AG08395 (cell line): ENCODE data around the gene OGN.
"Not testable (repeated sequence)": the region's sequence is repeated elsewhere in the genome, so short reads cannot be mapped to it uniquely, and the experiment has no call there.

ENCODE experiments used
- DNase-seq: peaks from one replicate; pipeline ENCODE4 v3.0.0; 2012; ENCODE audit warnings: mixed read lengths, low spot score

The OGN gene

GRCh38 chr9:92404042-92404836, at the start of gene OGN:
OGN (minus strand) TSS chr9:92404578; CDS start chr9:92403407, 1,171 bp downstream.
- DNase-seq = peak; percentile 19

GRCh38 chr9:92446536-92446935, 42.2 kb upstream of the OGN start:
- no peak for DNase-seq

GRCh38 chr9:92444841-92445240, 40.5 kb upstream of the OGN start:
- no peak for DNase-seq

GRCh38 chr9:92440751-92441046, 36.3 kb upstream of the OGN start:
- no peak for DNase-seq

GRCh38 chr9:92439921-92440750, 35.8 kb upstream of the OGN start:
- DNase-seq = peak; percentile 36

- peak; percentile 21 for DNase-seq
These were observed 34.6 kb upstream of the OGN start for GRCh38 chr9:92438900-92439526.

- DNase-seq = no peak
These were observed 30.9 kb upstream of the OGN start for GRCh38 chr9:92435263-92435662.

- no peak for DNase-seq
These were observed 28.7 kb upstream of the OGN start for GRCh38 chr9:92432972-92433548.

- peak; percentile 29 for DNase-seq
These were observed 28.0 kb upstream of the OGN start for GRCh38 chr9:92432350-92432749.

GRCh38 chr9:92429836-92430235, 25.5 kb upstream of the OGN start:
- no peak for DNase-seq

GRCh38 chr9:92426501-92427145, 22.2 kb upstream of the OGN start:
- no peak for DNase-seq

GRCh38 chr9:92425474-92425873, 21.1 kb upstream of the OGN start:
- peak; percentile 31 for DNase-seq

- no peak for DNase-seq
These were observed 20.0 kb upstream of the OGN start, which contains the start of gene OMD for GRCh38 chr9:92424340-92424739. OMD (minus strand) TSS chr9:92424471; CDS start chr9:92417558, 6,913 bp downstream.

- DNase-seq = no peak
These were observed 19.2 kb upstream of the OGN start for GRCh38 chr9:92423612-92424011.

GRCh38 chr9:92422611-92423338, 18.4 kb upstream of the OGN start:
- no peak for DNase-seq

- no peak for DNase-seq
These were observed 10.2 kb upstream of the OGN start for GRCh38 chr9:92414566-92414965.

GRCh38 chr9:92411157-92411556, 6.8 kb upstream of the OGN start:
- not testable (repeated sequence) for DNase-seq

- no peak for DNase-seq
These were observed 4.5 kb upstream of the OGN start for GRCh38 chr9:92408747-92409478.

GRCh38 chr9:92407818-92408217, 3.4 kb upstream of the OGN start:
- peak; percentile 8 for DNase-seq

GRCh38 chr9:92406477-92406876, 2.1 kb upstream of the OGN start:
- no peak for DNase-seq

GRCh38 chr9:92405818-92406217, 1.4 kb upstream of the OGN start:
- no peak for DNase-seq
